GM19324 (cell line): ENCODE results near the gene PGAM2.
"Not testable (repeated sequence)": the region's sequence is repeated elsewhere in the genome, so short reads cannot be mapped to it uniquely, and the experiment has no call there.

Experiments used
- ATAC-seq: cut with Tn5 transposase; IDR thresholded peaks from one replicate; pipeline ENCODE4 v1.9.1; 2021; ENCODE audit warnings: mild to moderate bottlenecking, moderate library complexity; ENCODE audit not compliant: unreplicated experiment, low FRiP score

Gene PGAM2

GRCh38 chr7:44056681-44057080 lies 8.7 kb downstream of the PGAM2 start:
- ATAC-seq: no peak

GRCh38 chr7:44052771-44053365 lies 12.5 kb downstream of the PGAM2 start:
- no peak for ATAC-seq

GRCh38 chr7:44051611-44052220 lies 13.7 kb downstream of the PGAM2 start:
- no peak for ATAC-seq

- no peak for ATAC-seq
These were observed 14.3 kb downstream of the PGAM2 start for GRCh38 chr7:44050915-44051560.

- ATAC-seq: no peak
These were observed 15.0 kb downstream of the PGAM2 start for GRCh38 chr7:44050121-44050914.

GRCh38 chr7:44048031-44048795 lies 17.2 kb downstream of the PGAM2 start:
- no peak for ATAC-seq

GRCh38 chr7:44046321-44047061 lies 18.9 kb downstream of the PGAM2 start:
- ATAC-seq: peak; percentile 49

GRCh38 chr7:44045226-44046014 lies 19.9 kb downstream of the PGAM2 start:
- ATAC-seq: no peak

- ATAC-seq: peak; percentile 74
These were observed 20.8 kb downstream of the PGAM2 start, which contains the start of gene DBNL for GRCh38 chr7:44044315-44045225. Gene DBNL, plus strand, starts transcription at chr7:44044702. Its CDS starts 36 bp downstream, at chr7:44044738.

GRCh38 chr7:44043902-44044301 lies 21.5 kb downstream of the PGAM2 start:
- no peak for ATAC-seq

- no peak for ATAC-seq
These were observed 23.1 kb downstream of the PGAM2 start for GRCh38 chr7:44042221-44042620.

GRCh38 chr7:44040493-44040891 lies 24.9 kb downstream of the PGAM2 start:
- peak; percentile 49 for ATAC-seq

GRCh38 chr7:44039800-44040492 lies 25.4 kb downstream of the PGAM2 start:
- ATAC-seq: peak; percentile 4

- peak; percentile 47 for ATAC-seq
These were observed 26.3 kb downstream of the PGAM2 start for GRCh38 chr7:44038961-44039558.

- ATAC-seq: not testable (repeated sequence)
These were observed 26.8 kb downstream of the PGAM2 start for GRCh38 chr7:44038553-44038952.

GRCh38 chr7:44037951-44038350 lies 27.4 kb downstream of the PGAM2 start:
- not testable (repeated sequence) for ATAC-seq

GRCh38 chr7:44036364-44036763 lies 29.0 kb downstream of the PGAM2 start:
- ATAC-seq: not testable (repeated sequence)
